Stimulated activated CD4-positive, alpha-beta T cell treated with anti-CD3 and anti-CD28 coated beads, Interleukin-15, amount 100 ng/mL, for 48 hours (primary cell): ENCODE measurements around the gene GRID2.
"Not testable (repeated sequence)": the region's sequence is repeated elsewhere in the genome, so short reads cannot be mapped to it uniquely, and the experiment has no call there.

ENCODE experiments used
- DNase-seq, 2 donors: peaks; one replicate each; pipeline ENCODE4 v3.0.0-alpha.2; 2020; ENCODE audit warnings: low read depth in 2 of 2

The GRID2 gene

DNA sequence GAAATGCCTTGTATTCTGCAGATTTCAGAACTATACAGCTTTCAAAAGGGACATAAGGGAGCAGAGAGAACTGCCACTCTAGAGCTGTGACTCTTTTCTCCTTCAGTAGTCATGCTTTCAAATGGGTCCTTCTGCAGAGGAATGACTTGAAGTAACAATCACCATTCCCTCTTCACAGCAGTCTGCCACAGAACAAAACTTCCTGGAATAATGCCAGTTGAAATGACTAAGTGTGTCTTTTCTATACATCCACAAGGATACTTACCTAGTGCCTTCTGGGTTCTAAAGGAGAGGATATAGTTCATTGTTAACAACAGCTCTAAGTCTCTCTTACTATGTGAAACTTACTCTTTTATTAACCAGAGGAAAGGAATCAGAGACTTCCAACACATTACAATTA is 1009.4 kb downstream of the GRID2 start:
- DNase-seq = no peak

DNA sequence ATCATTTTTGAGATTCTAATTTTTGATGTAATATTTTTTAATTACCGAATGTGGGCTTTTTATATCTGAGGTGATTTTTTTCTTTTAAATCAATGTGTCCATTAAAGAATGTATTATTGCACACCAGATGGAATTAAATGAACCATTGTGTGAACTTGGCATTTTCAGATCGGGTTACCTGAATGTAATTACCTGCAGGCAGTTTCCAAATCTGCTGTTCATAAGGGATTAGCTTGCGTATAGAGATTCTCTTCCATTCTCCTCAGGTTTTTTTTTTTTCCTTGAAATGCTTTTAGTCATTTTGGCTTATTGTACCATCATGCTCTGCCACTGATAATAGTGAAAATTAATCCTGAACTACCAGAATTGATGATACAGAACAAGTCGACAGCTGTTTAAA is 1013.3 kb downstream of the GRID2 start:
- no peak for DNase-seq

DNA sequence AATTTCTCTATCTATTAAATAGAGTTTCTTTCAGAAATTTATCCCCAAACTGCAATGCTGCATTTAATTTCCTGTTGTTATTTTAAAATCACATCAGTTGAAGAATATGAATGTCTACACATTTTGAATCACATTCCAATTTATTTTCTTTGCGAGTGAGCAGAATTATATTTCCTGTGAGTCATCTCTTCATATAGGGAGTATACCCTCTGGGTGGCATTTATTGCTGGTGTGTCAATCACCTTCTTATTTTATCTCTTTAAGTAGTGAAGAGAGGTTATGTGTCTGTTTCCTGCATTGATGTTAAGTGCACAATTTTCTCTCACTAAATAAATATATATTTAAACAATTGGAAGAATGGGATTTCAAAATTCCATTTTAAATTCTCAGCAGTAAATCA is 1013.8 kb downstream of the GRID2 start:
- no peak for DNase-seq

DNA sequence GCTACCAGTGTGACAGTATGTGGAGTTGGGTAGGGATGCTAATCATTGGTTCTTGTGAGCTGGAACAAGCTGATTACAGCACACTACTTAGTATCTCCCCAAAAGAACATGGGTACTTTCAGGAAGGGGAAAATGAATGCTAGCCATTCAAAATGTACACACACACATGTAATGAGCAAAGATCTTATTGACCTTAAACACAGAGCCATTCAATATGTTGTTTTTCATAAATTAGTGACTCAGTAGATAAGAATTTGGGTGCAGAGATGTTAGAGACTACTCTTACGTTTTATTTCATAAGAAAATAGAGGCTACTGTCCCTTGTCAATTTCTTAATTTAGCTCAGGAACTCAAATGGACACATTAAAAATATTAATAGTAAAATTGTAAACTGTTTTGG is 1015.3 kb downstream of the GRID2 start:
- no peak for DNase-seq

DNA sequence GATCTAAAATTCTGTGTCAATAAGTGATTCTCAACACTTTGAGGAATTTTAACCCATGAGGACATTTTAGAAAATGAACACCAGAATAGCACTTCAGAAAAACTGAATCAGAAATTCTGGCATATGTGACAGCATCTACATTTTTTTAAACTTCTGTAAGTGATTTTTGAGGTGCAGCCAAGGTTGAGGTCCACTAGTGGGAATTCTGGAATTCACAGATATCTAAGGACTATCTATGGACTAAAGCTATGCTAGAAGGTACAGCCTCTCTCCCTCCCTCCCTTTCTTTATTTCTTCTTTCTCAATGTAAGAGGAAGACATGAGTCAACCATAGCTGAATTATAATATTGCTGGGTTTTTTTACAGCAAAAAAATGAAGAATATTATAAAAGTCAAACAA is 1016.6 kb downstream of the GRID2 start:
- DNase-seq = no peak

DNA sequence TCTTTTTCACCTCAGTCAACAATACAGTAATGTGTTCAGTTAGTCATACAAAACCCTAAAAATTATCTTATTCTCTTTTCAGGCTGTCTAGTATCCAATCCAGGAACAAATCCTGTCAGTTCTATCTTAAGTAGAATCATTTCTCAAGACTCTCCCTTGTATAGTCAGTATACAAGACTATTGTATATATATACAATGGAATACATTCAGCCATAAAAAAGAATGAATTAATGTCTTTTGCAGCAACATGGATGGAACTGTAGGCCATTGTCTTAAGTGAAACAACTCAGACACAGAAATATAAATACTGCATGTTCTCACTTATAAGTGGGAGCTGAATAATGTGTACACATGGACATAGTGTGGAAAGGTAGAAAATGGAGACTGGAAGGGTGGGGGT is 1023.6 kb downstream of the GRID2 start:
- no peak for DNase-seq

DNA sequence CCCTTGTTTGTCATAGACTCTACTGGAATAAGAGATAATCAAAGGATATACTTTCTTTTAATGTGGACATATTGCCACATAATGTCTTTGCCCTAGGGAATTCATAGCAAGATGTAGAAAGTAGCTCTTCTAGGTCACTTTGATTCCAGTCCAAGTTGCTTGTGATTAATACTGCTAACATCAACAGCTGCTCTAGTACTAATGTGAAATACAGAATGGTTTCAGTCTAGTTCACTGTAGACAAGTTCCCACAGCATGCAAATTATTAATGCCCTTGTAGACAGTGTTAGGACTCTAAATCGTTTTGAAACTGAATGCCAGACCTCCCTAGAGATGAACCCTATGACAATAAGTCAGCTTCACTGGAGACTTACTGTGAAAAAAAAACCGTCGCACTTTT is 1030.2 kb downstream of the GRID2 start:
- DNase-seq = no peak

DNA sequence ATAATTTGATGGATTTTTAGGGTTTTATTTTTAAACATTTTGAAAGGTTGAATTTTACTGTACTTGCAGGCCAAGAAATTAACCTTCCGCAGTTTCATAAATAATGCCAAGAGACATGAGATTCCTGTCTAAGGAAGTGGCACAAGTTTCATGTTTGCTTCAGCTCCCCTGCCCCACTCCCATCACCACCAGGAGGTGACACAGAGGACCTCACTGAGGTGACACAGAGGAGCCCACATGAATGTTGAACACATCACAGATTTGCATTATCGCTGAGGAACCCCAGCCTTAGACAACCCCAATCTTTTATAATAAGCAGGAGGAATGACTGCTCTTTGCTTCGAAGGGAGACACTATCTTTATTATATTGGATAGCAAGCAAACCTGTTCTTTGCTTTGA is 1033.4 kb downstream of the GRID2 start:
- no peak for DNase-seq

DNA sequence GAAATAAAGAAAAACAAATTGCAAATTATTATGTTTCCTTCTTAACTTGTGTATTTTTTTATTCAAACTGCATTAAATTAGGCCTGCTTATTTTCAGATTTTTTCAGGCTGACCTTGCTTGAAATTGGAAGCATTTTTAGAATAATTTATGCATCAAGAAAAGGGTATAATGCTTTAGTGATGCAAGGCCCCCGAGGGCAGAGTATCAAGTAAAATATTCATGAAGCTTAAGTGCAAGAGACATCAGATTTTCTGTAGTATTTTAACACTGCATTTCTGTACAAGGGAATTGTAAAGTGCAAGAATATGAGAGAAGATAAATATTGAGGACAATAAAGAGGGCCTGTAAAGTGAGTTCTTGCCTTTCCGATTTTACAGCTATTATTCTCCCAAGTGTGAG is 1039.0 kb downstream of the GRID2 start:
- no peak for DNase-seq

DNA sequence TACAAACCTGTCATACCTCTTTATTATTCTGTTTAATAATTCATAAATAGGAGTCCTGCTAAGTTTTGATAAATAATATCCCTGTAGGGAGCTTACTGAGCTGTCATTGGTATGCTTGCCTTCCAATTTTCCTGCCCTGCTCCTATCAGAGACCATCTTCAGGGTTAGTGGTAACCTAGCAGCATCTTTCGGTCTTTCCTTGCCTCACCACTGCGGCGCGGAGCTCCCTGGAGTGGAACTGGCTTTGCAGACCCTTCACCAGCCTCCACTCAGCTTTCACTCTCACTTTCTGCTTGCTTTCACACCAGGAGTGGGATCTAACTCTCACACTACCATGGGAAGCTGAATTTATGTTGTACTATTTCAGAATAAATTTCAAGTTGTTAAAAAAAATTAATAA is 1043.1 kb downstream of the GRID2 start:
- DNase-seq = no peak

DNA sequence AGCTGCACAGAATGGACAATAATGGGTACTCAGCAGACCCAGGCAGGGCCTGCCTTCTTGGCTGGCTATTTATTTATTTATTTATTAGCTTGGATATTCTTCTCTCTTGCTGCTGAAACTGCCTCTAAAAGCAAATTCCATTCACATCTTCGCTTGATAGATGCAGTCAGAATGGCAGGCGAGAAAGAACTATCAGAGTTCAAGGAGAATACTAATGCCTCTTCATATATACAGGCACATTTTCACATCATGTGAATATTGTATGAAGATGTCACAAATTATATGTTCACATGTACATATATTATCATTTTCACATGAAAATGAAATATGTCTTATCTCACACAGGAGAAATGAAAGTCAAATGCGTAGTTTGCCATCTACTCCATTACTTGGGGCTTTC is 1045.1 kb downstream of the GRID2 start:
- DNase-seq = no peak

DNA sequence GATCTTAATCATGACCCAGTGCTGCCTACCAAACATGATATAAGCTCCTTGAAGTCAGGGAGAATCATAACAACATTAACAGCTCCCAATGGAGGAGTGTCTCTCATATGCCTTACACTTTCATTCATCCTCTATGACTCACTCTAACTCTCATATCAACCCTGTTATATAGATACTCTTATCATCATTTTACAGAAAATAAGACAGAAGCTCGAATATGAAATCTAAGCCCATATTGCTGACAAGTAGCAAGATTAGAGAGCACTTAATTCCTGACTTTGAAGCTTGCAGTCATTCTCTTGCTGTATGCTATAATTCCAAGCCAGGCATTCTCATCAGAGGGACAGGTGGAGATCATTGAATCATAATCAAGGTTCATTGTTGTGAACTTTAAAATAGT is 1048.1 kb downstream of the GRID2 start:
- no peak for DNase-seq

DNA sequence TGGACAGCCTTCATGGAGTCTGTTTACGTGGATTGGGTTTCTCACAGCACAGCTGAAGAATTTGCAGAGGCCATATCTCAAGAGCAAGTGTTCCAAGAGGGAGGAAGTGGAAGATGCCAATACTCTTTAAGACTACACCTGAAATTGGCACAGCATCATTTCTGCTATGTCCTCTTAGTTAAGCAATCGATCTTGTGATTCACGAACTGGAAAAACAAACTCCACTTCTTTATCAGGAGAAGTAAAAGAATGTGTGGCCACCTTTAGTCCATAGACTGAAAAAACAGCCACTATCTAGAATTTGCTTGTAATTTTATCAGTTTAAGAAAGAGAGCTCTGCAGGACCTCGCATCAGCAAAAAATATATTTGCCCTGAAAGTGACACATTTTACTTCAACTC is 1051.6 kb downstream of the GRID2 start:
- DNase-seq = no peak

DNA sequence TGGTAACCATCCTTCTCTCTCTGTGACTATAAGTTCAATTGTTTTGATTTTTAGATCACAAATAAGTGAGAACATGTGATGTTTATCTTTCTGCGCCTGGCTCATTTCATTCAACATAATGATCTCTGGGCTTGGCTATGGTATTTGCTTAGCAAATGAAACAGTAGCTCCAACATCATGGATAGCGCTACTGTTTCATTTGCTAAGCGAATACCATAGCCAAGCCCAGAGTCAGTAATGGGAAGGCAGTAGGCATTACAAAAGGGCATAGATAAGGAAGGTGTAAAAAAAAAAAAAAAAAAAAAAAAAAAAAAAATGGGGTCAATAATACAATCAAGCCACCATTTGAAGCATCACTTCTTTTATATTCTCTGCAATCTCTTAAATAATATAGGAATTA is 1055.8 kb downstream of the GRID2 start:
- DNase-seq = no peak

DNA sequence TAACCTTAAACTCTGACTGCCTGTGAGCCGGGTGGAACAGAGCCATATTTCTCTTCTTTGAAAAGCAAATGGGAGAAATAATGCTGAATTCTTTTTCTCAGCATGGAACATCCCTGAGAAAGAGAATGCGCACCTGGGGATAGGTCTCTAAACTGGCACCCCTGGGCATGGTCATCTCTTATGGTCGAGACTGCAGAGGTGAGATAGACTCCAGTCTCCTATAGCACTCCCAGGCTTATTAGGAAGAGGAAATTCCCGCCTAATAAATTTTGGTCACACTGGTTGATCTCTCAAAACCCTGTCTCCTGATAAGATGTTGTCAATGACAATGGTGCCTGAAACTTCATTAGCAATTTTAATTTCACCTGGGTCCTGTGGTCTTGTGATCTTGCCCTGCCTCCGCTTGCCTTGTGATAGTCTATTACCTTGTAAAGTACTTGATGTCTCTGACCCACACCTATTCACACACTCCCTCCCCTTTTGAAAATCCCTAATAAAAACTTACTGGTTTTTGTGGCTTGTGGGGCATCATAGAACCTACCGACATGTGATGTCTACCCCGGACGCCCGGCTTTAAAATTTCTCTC is 1062.5 kb downstream of the GRID2 start:
- not testable (repeated sequence) for DNase-seq

DNA sequence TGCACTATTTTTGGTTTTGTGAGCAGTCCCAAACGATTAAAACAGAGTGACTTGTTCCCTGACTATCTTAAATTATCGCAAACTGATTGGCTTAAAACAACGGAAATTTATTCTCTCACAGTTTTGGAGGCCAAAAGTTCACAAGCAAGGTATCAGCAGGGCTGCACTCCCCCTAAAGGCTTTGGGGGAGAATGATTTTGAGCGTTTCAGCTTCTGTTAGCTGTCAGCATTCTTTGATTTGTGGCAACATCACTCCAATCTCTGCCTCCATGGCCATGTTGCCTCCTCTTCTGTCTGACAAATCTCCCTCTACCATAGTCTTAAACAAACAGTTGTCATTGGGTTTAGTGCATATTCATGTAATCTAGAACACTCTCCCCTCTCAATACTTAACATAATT is 1065.2 kb downstream of the GRID2 start:
- no peak for DNase-seq

DNA sequence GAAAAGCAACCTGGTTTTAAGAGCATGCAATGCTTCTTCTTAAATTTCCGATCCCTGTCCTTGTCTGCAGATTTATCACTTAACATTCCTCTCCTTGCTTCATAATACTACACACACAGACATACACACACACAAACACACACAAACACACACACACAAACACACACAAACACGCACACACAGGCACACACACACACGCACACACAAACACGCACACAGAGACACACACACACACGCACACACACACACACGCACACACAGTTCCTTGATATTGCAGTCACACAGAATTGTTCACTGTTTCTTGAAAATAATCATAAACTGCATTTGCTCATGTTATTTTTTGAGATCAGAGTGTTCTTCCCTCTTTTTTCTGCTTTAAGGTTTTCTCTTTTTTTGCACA is 1066.5 kb downstream of the GRID2 start:
- DNase-seq = no peak

DNA sequence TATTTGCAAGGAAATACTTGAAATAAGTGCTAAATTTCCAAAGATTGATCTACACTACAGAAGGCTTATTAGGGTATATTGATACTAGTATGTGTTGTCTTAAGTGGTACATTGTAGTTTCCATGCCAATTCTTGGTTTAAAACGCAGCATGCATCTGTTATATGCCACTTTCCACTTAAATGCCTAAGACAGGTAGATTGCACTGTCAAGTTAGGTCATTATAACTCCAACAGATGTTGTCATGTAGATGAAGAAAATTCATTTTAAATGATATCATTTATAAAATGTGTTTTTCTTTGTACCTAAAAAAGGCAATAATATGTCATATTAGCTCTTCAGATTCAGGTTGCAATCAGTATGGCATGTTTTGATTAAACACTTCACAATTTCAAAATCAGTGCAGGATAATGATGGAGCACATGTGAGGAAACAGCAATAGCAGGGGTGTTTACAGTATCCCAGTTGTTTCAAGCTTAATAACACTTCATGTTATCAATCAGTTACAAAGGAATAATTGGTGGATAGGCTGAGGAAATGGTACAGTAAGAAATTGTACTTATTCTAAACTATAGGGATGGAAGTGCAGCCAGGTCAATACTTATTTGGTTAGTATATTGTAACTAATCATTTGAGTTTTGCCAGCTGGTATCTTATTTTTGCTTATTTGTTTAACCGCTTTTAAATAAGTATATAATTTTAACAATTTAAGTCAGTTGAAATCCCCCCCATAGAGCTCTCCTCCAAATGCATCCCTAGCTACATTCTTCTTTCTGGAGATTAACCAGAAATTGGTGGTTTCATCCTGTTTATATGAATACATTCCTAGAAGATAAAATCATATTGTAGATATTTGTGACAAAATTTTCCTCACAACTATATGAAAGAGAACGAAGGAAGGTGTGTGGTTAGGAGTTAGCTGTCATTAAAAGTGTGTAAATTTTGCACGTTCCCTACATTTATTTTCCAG is 1070.4 kb downstream of the GRID2 start:
- DNase-seq = no peak

DNA sequence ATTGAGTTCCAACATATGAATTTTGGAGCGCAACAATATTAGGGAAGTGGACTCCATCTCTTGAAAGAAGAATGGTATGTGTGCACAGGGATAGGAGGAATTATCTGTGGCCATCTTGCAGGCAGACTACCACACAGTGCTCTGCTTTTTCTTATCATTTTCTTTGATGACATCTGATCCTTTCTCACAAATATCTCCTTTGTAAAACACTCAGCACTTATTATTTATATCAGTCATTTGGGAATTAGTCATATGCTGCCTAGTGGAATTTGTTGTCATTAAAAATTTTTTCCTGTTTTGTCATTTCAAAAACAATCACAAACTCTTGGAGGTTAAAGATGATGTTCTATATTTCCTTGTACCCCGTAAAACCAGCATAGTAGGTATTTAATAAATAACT is 1080.5 kb downstream of the GRID2 start:
- no peak for DNase-seq

DNA sequence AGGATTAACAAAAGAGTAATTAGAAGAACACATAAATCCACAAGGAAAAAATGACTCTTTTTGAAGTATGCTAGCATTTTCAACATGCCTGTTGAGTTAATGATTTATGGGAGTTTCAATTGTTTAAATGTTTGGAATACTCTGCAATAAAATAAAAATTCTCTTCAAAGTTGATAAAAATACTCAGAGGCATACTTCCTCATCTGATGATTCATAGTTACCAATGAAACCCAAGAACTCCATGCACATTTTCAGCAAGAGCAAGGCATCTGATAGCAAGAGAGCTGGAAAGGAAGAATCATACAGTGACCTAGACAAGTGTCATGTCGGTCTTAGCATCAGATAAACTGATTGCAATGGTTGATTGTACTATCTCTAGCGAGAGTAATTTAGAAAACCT is 1081.1 kb downstream of the GRID2 start:
- no peak for DNase-seq

DNA sequence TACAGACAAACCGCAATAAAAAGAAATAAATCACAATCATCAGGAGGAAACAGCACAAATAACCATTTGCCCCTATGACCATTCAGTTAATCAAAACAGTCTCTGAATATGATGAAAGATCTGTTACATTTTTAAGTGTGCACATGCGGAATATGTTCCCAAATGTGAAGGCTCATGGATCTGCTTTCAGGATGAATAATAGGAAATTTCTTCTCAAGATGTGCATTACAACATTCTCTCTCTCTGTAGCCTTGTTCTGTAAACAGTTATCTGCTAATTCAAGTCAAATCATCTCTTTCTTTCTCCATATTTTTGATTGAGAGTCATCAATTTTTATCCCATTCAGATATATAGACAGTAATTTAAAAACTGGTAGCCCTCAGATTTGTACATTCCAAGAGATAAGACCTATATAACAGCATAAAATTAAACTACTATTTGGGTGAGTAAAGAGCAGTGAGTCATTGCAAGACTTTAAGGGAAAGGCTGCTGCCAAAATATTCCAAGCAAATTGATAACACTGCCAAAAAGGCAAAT is 1090.8 kb downstream of the GRID2 start:
- no peak for DNase-seq

DNA sequence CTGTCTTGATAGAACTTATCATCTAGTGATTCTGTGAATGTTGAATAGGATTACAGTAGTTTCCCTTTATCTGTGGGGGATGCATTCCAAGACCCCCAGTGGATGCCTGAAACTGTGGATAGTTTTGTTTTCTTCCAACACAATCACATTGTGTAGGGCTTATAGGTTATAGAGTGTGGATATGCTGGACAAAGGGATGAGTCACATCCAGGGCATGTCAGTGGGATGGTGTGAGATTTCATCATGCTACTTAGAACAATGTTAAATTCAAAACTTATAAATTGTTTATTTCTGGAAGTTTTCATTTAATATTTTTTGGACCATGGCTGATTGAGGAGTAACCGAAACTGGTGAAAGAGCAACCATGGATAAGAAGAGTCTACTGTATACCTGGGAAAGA is 1092.5 kb downstream of the GRID2 start:
- DNase-seq = no peak

DNA sequence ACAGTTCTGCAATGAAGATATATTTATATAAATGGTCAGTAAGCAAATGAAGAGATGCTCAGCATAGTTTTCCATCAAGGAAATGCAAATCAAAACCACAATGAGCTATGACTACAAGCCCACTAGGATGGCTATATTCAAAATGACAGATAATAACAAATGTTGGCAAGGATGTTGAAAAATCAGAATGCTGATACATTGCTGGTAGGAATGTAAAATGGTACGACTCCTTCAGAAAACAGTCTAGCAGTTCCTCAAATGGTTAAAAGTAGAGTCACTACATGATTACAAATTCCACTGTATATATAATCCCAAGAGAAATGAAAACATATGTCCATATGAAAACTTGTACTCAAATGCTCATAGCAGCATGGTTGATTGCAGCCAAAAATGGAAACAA is 1099.8 kb downstream of the GRID2 start:
- DNase-seq = no peak
